CD4-positive, alpha-beta T cell (primary cell): Measurements from ENCODE around the gene WAC. TPM values are rescaled to one million over a fixed set of nuclear protein-coding genes. Genes with fewer than 3 reads are reported as not detected.
"Not testable (repeated sequence)": the region's sequence is repeated elsewhere in the genome, so short reads cannot be mapped to it uniquely, and the experiment has no call there.

Source experiments
- ATAC-seq: fragments of 200-7000 bp; cut with Tn5 transposase; one replicate; pipeline ENCODE4 v1.10.0; 2022; ENCODE audit warnings: mild to moderate bottlenecking; ENCODE audit not compliant: poor library complexity
- CTCF ChIA-PET: fragments of 350-600 bp; sonication (Branson Sonifier 250); formaldehyde crosslinking; loops from one replicate; lab custom pipeline; 2021; ENCODE audit warnings: antibody characterized with exemption, inconsistent platforms; lab: Charles Lee
- POLR2A ChIA-PET: fragments of 350-600 bp; sonication (Branson Sonifier 250); formaldehyde crosslinking; loops from one replicate; lab custom pipeline; 2021; ENCODE audit warnings: antibody characterized with exemption, inconsistent platforms; lab: Charles Lee
- DNase-seq, 14 experiments: peaks; one replicate each; pipeline ENCODE4 v3.0.0-alpha.2; 2013 to 2020; ENCODE audit warnings: mixed read lengths in 2 of 14
- H3K27ac ChIP-seq, 2 donors: one replicate each; pipeline versions ENCODE4 v1.5.1 to v1.7.0; 2013; ENCODE audit warnings: low read length in 2 of 2, low read depth in 1 of 2, mild to moderate bottlenecking in 1 of 2
- H3K27me3 ChIP-seq, 2 experiments: 1 replicate in 1 of 2; 2 replicates in 1 of 2; pipeline versions ENCODE4 v1.6.1 to v1.7.0; 2013; ENCODE audit warnings: low read length in 2 of 2, control low read depth in 1 of 2, mild to moderate bottlenecking in 1 of 2, moderate library complexity in 1 of 2; ENCODE audit not compliant: insufficient read depth in 2 of 2, control insufficient read depth in 1 of 2
- H3K36me3 ChIP-seq: one replicate; pipeline ENCODE4 v1.6.1; 2013; ENCODE audit warnings: low read length, control low read depth; ENCODE audit not compliant: insufficient read depth
- H3K4me1 ChIP-seq: one replicate; pipeline ENCODE4 v1.6.1; 2013; ENCODE audit warnings: low read length, control low read depth; ENCODE audit not compliant: insufficient read depth
- H3K4me3 ChIP-seq: one replicate; pipeline ENCODE4 v1.5.1; 2013; ENCODE audit warnings: mild to moderate bottlenecking, low read length, moderate library complexity
- H3K9me3 ChIP-seq, 2 experiments: 1 replicate in 1 of 2; 2 replicates in 1 of 2; pipeline versions ENCODE4 v1.6.1 to v1.7.0; 2013; ENCODE audit warnings: low read length in 2 of 2, mild to moderate bottlenecking in 2 of 2, control low read depth in 1 of 2, moderate library complexity in 1 of 2; ENCODE audit not compliant: control insufficient read depth in 1 of 2, insufficient read depth in 1 of 2
- H3K27ac Mint-ChIP-seq: one replicate; pipeline ENCODE4 v1.8.0; 2020; ENCODE audit warnings: mixed read lengths
- H3K27me3 Mint-ChIP-seq: one replicate; pipeline ENCODE4 v1.8.0; 2021; ENCODE audit warnings: mixed read lengths
- H3K36me3 Mint-ChIP-seq: one replicate; pipeline ENCODE4 v1.8.0; 2021; ENCODE audit warnings: low read depth, mixed read lengths
- H3K4me1 Mint-ChIP-seq: one replicate; pipeline ENCODE4 v1.8.0; 2021; ENCODE audit warnings: low read depth, mixed read lengths
- H3K4me3 Mint-ChIP-seq: one replicate; pipeline ENCODE4 v1.8.0; 2020; ENCODE audit warnings: mild to moderate bottlenecking, mixed read lengths
- H3K9me3 Mint-ChIP-seq: one replicate; pipeline ENCODE4 v1.8.0; 2020; ENCODE audit warnings: mixed read lengths
- CTCF ChIP-seq: fragments of 200-600 bp; IDR thresholded peaks from one replicate; pipeline ENCODE4 v1.8.0; 2022; ENCODE audit warnings: antibody characterized with exemption, mild to moderate bottlenecking
- intact Hi-C, 2 experiments: fragments of 100-400 bp; cut with DNase I in 1 of 2; cut with micrococcal nuclease in 1 of 2; formaldehyde crosslinking; loops; one replicate each; pipeline versions ENCODE4 v1.15.1 to v1.9.0; 2023 to 2025; cut with DNase I, micrococcal nuclease
- total RNA-seq, 174 experiments: library from RNA in 2 of 174; stranded (reverse) in 2 of 174; gene quantifications; one replicate each; pipeline ENCODE4 v1.2.3 and lab custom pipeline; 2021 to 2026

Gene WAC
- total RNA-seq, 2 experiments from 2014 or later, result 169 to 177 TPM

GRCh38 chr10:28496017-28496416 lies 36.9 kb upstream of the WAC start:
- H3K4me1 ChIP-seq, result no peaks in the 10 kb centered on the region
- no peaks in the 10 kb centered on the region for H3K36me3 Mint-ChIP-seq
- no peak overlapping the region for H3K27ac ChIP-seq
- TF ChIP-seq CTCF, result no peak
- DNase-seq, result no peak
- no peaks in the 10 kb centered on the region for H3K9me3 Mint-ChIP-seq
- intact Hi-C loops, result no loop called here
- H3K27me3 Mint-ChIP-seq, result peaks cover 4% of the 10 kb centered on the region
- CTCF ChIA-PET, result no interaction called here
- H3K27ac Mint-ChIP-seq, result no peak overlapping the region
- POLR2A ChIA-PET, result no interaction called here
- no peak overlapping the region for H3K4me3 Mint-ChIP-seq
- ATAC-seq, result no peak
- no peaks in the 10 kb centered on the region for H3K36me3 ChIP-seq
- no peaks in the 10 kb centered on the region for H3K9me3 ChIP-seq
- H3K4me3 ChIP-seq, result no peak overlapping the region
- H3K27me3 ChIP-seq, result no peaks in the 10 kb centered on the region
- no peaks in the 10 kb centered on the region for H3K4me1 Mint-ChIP-seq

- H3K4me1 ChIP-seq, result no peaks in the 10 kb centered on the region
- Mint-ChIP-seq H3K27ac (no peak overlapping the region), H3K36me3 (no peaks in the 10 kb centered on the region), H3K4me1 (no peaks in the 10 kb centered on the region), H3K4me3 (no peak overlapping the region), H3K9me3 (no peaks in the 10 kb centered on the region), H3K27me3 (peaks cover 4% of the 10 kb centered on the region)
- H3K4me3 ChIP-seq, result no peak overlapping the region
- intact Hi-C loops, result no loop called here
- no peaks in the 10 kb centered on the region for H3K36me3 ChIP-seq
- H3K27ac ChIP-seq, result no peak overlapping the region
- POLR2A ChIA-PET, result no interaction called here
- ATAC-seq, result no peak
- CTCF ChIA-PET, result no interaction called here
- no peak for TF ChIP-seq CTCF
- no peaks in the 10 kb centered on the region for H3K27me3 ChIP-seq
- no peak for DNase-seq
- H3K9me3 ChIP-seq, result no peaks in the 10 kb centered on the region
Measured at GRCh38 chr10:28496481-28496961, 36.4 kb upstream of the WAC start.

GRCh38 chr10:28497313-28498126 lies 35.4 kb upstream of the WAC start:
- Histone ChIP-seq H3K27ac (no peak overlapping the region), H3K9me3 (no peaks in the 10 kb centered on the region), H3K36me3 (no peaks in the 10 kb centered on the region), H3K4me3 (no peak overlapping the region), H3K4me1 (no peaks in the 10 kb centered on the region), H3K27me3 (no peaks in the 10 kb centered on the region)
- Mint-ChIP-seq H3K27ac (no peak overlapping the region), H3K4me1 (no peaks in the 10 kb centered on the region), H3K9me3 (no peaks in the 10 kb centered on the region), H3K27me3 (peaks cover 2% of the 10 kb centered on the region), H3K4me3 (no peak overlapping the region), H3K36me3 (no peaks in the 10 kb centered on the region)
- ChIA-PET CTCF (no interaction called here), POLR2A (no interaction called here)
- no peak for ATAC-seq
- TF ChIP-seq CTCF, result no peak
- no peak for DNase-seq
- intact Hi-C loops, result no loop called here

- H3K27ac Mint-ChIP-seq, H3K27me3 Mint-ChIP-seq, H3K9me3 Mint-ChIP-seq, H3K4me1 ChIP-seq, H3K4me3 Mint-ChIP-seq, H3K4me3 ChIP-seq, intact Hi-C loops, DNase-seq, H3K9me3 ChIP-seq, H3K36me3 ChIP-seq, POLR2A ChIA-PET, CTCF ChIA-PET, H3K4me1 Mint-ChIP-seq, ATAC-seq, H3K27ac ChIP-seq, H3K36me3 Mint-ChIP-seq, H3K27me3 ChIP-seq: not testable (repeated sequence)
Measured at GRCh38 chr10:28500203-28500602, 32.7 kb upstream of the WAC start.
